Activated CD8-positive, alpha-beta memory T cell treated with anti-CD3 and anti-CD28 coated beads for 24 hours (primary cell): Measurements from ENCODE around the gene LMAN2.
"Not testable (repeated sequence)": the region's sequence is repeated elsewhere in the genome, so short reads cannot be mapped to it uniquely, and the experiment has no call there.

Experiments
- DNase-seq: peaks from one replicate; pipeline ENCODE4 v3.0.0-alpha.2; 2020

Gene LMAN2

DNA sequence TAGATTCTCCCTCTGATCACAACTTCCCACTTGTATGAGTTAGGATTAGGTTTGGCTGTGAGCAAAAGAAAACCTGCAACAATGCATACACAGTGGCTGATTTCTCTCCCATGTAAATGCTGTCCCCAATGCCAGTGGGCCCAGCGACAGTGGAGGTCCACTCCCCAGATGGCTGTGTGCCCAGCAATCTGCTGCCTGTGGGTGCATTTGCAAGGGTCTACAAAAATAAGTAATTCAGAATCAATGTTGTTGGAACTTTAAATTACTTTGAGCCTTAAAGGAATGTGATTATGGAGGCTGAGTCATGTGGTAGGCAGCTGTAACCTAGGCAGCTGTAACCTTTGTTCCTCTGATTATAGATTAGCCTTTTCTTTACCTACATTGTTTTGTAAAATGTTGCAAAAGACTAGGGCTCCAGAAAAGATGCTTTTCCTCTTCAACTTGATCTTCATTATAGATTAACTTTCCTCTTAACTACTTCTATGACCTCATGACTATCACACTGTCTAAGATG, 25.5 kb downstream of the LMAN2 start:
- DNase-seq, result no peak

GRCh38 chr5:177320879-177321278, 30.6 kb downstream of the LMAN2 start:
- no peak for DNase-seq

DNA sequence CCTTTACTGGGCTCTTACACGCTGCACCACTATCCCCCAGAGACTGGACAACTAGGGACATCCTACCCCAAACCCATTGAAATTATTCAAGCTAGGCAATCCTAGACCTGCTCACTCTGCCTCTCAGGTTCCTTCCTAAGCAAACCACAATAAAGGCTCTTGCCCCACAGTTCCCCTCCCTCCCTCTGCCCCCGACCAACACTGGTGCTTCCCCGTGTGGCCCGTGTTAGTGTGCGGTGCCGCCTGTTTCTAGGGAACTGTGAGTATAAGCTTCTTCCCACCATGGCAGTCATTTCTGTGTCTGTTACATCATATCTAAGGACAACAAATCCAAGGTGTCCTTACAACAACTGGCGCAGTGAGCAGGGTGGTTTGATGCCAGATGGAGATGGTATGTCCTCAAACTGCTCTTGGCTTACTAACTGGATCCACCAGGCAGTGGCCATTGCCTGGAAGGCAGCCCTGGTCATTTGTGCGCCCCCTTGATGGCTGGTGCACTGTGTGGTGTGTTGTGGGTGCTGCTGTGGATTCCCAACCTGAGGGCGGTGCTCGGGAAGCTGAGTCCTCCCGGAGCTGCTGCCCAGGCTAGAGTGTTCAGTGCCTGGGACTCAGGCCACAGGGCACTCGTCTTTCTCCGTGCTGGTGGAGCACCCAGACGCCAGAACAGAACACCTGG, 31.4 kb downstream of the LMAN2 start:
- DNase-seq, result no peak

- peak; percentile 87 for DNase-seq
These were observed 33.5 kb downstream of the LMAN2 start for GRCh38 chr5:177317959-177318377.

DNA sequence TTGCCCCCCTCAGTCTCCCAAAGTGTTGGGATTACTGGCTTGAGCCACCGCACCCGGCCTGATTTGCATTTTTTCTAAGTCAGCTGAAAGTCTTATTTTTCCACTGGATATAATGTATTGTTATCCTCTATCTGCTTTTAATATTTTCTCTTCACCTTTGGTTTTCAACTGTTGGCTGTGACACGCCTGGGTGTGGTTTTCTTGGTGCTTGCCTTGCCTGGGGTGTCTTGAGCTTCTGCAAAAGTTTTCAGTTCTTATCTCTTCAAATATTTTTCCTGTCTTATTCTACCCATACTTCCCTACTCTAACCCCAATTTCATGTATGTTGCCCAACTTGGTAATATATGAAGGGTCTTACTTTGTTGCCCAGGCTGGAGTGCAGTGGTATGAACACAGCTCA, 35.5 kb downstream of the LMAN2 start:
- DNase-seq, result no peak

- no peak for DNase-seq
These were observed 36.1 kb downstream of the LMAN2 start for GRCh38 chr5:177315411-177315810.

DNA sequence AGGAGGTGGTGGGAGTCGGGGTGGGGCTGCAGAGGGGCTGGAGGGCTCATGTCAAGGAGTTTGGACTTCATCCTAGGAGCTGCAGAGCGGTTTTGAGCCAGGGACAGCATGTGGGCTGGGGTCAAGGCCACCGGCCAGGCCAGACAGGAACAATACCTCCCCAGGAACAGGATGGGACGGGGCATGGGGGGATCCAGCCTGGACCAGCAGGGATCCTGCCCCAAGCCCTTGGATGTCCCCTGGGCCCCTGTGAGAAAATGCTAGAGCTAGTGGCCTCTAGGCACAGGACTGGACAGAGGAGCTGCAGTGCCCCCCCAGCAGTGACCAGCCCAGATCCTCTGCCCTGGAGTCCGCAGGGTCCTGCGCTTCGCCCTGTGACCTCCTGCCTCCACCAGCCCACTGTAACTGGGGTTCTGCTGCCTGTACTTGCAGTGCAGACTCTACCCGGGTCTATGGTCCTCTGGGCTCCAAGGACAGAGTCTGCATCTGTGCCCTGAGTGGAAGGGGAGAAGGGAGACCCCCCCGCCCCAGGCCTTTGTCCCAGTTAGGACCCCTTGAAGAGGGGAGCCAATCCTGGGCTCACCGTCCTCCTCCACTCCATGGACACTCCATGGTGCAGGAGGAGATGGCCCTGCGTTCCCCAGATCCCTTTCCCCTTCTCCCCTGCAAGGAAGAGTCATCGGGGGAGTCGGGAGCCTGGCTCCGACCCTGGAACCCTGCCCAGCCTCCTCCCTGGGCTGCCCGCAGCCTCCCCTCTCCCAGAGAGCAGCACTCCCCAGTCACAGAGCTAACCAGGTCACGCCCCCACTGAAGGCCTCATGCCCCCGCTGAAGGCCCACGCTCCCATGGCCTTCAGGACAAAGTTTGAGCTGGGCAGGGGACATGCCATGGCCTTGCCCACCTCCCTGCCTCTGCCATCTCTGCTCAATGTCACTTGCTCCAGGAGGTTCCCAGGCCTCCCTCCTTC, 36.8 kb downstream of the LMAN2 start:
- DNase-seq, result no peak

- no peak for DNase-seq
These were observed 37.8 kb downstream of the LMAN2 start for GRCh38 chr5:177313561-177314259.

- DNase-seq, result no peak
These were observed 38.8 kb downstream of the LMAN2 start for GRCh38 chr5:177312649-177313181.

DNA sequence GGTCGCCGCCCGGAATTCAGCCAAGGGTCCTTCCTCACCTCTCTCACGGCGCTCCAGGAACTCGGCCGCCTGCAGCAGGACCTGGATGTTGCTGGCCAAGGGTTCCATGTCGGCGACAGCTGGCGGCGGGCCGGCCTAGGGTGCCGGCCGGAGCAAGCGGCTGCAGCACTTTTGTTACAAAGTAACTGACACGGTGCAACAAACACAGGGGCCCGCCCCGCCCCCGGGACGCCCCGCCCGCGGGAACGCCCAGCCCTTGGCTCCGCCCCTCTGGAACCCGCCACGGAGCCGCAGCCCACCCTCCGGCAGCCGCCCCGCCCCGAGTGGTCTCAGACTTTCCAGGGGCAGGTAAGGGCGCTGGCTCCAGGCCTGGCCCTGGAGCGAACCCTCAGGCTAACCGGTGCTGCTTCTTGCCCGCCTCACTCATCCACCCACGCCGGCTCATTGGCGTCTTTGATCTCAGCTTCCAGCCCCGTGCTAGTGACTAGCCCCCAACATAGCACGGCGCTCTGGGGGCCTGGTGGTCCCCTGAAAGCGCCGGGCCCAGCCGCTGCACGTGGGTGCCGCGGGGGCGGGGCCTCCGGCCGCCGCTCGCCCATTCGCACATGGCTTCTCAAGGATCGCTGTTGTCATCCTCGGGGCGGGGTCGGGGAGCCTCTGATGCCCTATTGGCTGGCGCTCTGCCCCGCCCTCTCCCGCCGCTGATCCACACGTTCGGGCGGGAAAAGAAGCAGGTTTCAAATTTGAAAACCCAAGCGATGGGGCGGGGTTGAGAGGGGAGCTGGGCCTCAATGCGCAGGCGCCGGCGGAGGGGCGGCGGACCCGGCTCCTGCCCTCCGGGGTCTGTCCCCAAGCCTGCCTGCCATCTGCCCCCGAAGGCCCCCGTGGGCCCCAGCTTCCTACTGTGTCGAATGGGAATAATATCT, 39.5 kb downstream of the LMAN2 start, which contains the start of gene MXD3:
Gene MXD3, minus strand, starts transcription at position 176 of the 926 bp plus-strand sequence. Its CDS starts 68 bp downstream, at position 108.
- peak; percentile 95 for DNase-seq

DNA sequence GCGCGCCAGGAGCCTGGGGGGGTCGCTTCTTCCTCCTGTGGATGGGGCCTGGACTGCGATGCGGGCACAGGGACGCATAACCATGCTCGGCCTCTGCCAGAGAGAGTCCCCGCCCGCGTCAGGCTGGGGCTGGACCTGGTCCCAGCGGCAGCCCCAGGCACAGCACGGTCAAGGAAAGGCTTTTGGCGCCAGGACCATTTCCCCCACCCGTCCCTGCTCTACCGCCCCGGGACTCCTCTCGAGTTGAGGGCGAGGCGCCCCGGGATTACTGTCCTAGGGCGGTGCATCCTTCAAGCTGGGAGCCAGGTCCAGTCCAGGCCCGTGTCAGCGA, 40.1 kb downstream of the LMAN2 start:
- no peak for DNase-seq

DNA sequence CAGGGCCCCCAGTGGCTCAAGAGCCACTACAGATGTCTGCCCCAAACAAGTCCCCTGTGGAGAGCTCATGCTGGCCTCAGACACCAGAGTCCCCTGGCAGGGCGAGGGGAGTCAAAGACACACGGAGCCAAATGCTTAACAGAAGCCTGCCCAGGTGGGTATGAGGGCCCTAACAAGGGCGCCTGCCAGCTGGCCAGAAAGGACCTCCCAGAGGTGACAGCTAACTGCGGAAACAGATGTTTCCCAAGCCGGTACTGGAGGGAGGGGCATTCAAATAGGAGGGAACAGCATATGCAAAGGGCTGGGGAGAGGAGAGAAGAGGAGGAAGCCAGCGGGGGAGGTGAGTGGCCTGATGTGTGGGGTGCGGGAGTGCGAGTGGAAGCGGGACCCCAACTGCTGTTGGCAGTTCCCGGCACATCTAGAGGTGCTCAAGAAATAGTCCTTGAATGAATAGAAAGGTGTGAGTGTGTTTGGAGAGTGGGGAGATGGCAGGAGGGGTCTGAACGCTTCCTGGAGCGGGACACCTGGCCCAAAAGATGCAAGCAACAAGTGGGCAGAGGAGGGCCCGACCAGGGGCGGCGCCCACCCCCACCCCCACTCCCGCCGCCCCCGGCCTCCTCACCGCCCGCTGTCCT, 40.6 kb downstream of the LMAN2 start:
- no peak for DNase-seq

DNA sequence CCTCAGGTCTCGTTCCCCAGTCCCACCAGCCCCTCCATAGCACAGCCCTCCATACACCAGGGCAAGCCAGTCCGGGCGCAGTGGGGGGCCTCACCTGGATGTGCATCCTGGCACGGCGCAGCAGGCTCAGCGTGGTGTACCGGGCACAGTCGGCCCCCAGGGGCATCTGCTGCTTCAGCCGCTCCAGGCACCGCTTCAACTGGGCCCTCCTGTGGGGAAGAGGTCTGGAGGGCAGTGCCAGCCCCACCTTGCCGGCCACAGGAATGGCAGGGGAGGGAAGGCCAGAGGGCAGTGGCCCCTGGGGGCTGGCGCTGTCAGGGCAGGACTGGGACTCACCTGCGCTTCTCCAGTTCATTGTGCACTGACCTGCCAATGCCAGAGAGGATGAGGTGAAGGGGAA, 41.1 kb downstream of the LMAN2 start:
- DNase-seq, result no peak

- DNase-seq, result peak; percentile 85
These were observed 41.9 kb downstream of the LMAN2 start for GRCh38 chr5:177309351-177310191.

DNA sequence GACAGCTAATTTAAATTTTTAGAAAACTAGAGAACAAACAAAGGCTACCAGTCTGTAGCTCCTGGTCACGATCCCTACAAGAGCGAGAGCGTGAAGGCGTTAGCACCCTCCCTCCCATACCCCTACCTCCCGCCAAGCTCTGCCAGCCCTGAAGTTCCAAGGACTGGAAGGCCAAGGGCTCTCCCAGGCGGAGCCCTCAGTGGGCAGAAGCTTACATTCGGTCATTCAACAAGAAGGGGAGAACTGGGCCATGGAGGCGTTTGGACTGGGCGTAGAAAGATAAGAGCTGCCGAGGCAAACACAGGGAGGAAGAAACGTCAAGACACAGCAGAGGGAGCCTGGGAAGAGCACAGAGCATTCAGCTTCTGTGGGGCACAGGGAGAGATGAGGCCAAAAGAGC, 42.7 kb downstream of the LMAN2 start:
- DNase-seq, result no peak

DNA sequence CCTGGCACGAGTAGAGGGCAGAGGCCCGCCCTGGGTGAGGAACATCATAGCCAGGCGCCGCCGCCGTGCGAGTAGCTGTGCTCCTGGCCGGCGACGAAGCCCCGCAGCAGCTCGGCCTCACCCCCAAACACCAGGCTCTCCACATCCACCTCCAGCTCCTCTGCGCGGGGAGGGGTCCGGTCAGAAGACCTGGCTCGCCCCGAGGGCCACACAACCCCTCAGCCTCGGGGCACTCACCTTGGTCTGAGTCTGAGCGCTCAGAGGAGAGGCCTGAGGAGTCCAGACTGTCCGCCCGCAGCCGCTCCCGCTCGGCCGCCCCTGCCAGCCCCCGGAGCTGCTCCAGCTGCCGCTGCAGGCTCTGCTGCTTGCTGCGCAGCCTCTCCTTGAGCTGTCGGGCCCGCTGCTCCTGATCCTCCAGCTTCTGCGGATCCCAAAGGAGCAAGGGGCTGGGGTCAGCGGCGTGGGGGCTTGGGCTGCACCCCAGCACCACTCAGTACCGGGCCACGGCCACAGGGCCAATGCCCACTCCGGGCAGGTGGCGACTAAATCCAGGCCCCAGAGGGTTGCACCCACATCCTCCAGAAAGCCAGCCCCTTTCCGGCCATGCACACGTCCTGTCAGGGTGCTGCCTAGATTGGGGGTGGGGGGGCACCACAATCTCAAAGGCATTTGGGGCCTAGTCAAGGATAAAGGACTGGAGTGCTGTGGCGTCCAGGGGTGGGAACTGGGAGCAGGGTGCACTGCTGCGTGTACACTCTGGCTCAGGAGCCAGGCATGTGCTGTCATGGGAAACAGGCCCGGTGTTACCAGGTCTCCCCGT, 43.7 kb downstream of the LMAN2 start:
- DNase-seq, result no peak

DNA sequence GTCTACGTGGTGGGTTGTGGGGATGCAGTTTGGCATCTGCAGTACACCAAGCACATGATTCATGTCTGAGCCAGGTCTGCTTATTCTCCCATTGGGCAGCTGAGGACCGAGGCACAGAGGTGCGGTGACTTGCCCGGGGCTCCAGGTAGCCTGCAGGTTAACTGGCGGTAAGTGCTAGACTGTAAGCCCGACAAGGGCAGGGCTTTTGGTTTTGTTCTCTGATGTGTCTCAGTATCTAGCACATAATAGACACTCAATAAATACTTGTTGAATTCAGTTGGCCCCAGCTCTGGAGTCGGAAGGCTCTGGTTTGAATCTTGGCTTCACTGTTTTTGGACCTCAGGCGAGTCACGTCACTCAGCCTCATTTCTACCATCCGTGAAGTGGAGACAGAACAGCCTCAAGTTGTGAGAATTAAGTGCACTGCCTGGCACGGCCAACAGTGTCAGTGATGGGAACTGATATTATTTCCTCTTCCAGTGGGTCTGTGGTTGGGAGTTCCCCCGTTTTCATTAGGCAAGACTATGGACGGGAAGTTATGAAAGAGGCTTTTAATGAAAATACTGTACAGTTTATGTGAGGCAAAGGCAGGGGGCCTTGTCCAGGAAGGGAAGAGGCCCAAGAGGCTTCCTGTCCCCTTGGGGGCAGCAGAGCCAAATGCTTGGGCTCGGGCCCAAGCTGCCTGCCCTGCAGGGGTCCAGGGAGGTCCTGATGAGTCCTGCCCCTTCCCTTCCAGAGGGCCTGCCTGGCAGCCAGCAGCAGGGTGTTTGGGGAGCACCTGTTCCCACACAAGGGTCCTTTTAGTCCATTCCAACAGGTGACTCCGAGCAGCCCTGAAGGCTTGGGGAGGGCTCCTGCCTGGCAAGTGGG, 44.6 kb downstream of the LMAN2 start:
- DNase-seq, result no peak

- DNase-seq, result not testable (repeated sequence)
These were observed 45.3 kb downstream of the LMAN2 start for GRCh38 chr5:177306103-177306640.
